ENCODE data around the gene ZNF521.

Gene ZNF521

DNA sequence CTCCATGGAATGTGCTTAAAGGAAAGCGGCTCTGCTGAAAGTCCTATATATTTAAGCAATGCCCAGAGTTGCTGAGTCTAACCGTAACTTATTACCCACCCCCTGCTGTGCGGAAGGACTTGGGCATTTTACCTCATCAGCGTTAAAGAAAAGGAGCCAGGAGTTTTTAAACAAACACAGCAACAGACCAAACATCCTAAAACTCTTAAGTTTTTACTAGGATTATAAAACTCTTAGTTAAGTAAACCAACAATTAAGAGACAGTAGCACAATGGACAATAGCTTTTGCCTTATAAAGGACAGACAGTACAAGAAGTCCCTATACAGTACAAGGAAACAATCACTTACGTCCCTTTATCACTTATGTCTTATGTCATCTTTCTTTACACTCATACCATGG lies 90.2 kb downstream of the ZNF521 start:
- H3K4me1 ChIP-seq (ENCODE audit: control insufficient read depth, insufficient read depth, low read length, poor library complexity, severe bottlenecking), result no peaks in the 10 kb centered on the region
- DNase-seq, result no peak
- H3K27ac ChIP-seq (ENCODE audit: insufficient read depth, low read length, poor library complexity, severe bottlenecking), result no peak overlapping the region
- H3K4me3 ChIP-seq (ENCODE audit: insufficient read depth, low read depth, low read length, poor library complexity, severe bottlenecking), result no peak overlapping the region
- H3K9me3 ChIP-seq (ENCODE audit: control insufficient read depth, low read length), result no peaks in the 10 kb centered on the region
- no peaks in the 10 kb centered on the region for H3K36me3 ChIP-seq (ENCODE audit: control insufficient read depth, insufficient read depth, low read length)
- H3K27me3 ChIP-seq (replicated peaks; ENCODE audit: control insufficient read depth, insufficient read depth, low read length, poor library complexity, severe bottlenecking), result no peaks in the 10 kb centered on the region

GRCh38 chr18:25256439-25256838 lies 95.5 kb downstream of the ZNF521 start:
- Histone ChIP-seq H3K4me1 (ENCODE audit: control insufficient read depth, insufficient read depth, low read length, poor library complexity, severe bottlenecking) (no peaks in the 10 kb centered on the region), H3K27ac (ENCODE audit: insufficient read depth, low read length, poor library complexity, severe bottlenecking) (no peak overlapping the region), H3K27me3 (replicated peaks; ENCODE audit: control insufficient read depth, insufficient read depth, low read length, poor library complexity, severe bottlenecking) (no peaks in the 10 kb centered on the region), H3K9me3 (ENCODE audit: control insufficient read depth, low read length) (no peaks in the 10 kb centered on the region), H3K4me3 (ENCODE audit: insufficient read depth, low read depth, low read length, poor library complexity, severe bottlenecking) (no peak overlapping the region), H3K36me3 (ENCODE audit: control insufficient read depth, insufficient read depth, low read length) (no peaks in the 10 kb centered on the region)
- DNase-seq, result no peak

GRCh38 chr18:25253779-25254178 lies 98.2 kb downstream of the ZNF521 start:
- H3K4me1 ChIP-seq (ENCODE audit: control insufficient read depth, insufficient read depth, low read length, poor library complexity, severe bottlenecking), result no peaks in the 10 kb centered on the region
- DNase-seq, result no peak
- no peaks in the 10 kb centered on the region for H3K27me3 ChIP-seq (replicated peaks; ENCODE audit: control insufficient read depth, insufficient read depth, low read length, poor library complexity, severe bottlenecking)
- H3K9me3 ChIP-seq (ENCODE audit: control insufficient read depth, low read length), result no peaks in the 10 kb centered on the region
- no peak overlapping the region for H3K27ac ChIP-seq (ENCODE audit: insufficient read depth, low read length, poor library complexity, severe bottlenecking)
- H3K4me3 ChIP-seq (ENCODE audit: insufficient read depth, low read depth, low read length, poor library complexity, severe bottlenecking), result no peak overlapping the region
- no peaks in the 10 kb centered on the region for H3K36me3 ChIP-seq (ENCODE audit: control insufficient read depth, insufficient read depth, low read length)

DNA sequence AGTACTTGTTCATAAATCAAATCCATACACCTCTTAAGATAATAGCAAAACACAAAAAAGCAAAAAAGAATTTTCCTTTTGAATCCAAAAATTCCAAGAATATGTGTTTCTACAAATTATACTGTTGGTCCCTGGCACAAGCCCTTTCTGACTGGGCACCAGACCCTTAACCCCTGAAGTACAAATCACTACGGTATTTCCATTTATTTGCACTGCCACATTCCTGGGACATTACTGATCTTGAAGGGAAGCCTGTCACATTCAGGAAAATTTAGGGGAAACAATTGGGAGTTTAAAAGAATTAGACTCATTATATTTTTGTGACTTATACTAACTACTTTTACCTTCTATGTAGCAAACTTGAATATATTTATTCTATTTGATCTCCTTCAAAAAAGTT lies 98.8 kb downstream of the ZNF521 start:
- Histone ChIP-seq H3K9me3 (ENCODE audit: control insufficient read depth, low read length) (no peaks in the 10 kb centered on the region), H3K27me3 (replicated peaks; ENCODE audit: control insufficient read depth, insufficient read depth, low read length, poor library complexity, severe bottlenecking) (no peaks in the 10 kb centered on the region), H3K4me1 (ENCODE audit: control insufficient read depth, insufficient read depth, low read length, poor library complexity, severe bottlenecking) (no peaks in the 10 kb centered on the region), H3K36me3 (ENCODE audit: control insufficient read depth, insufficient read depth, low read length) (no peaks in the 10 kb centered on the region), H3K4me3 (ENCODE audit: insufficient read depth, low read depth, low read length, poor library complexity, severe bottlenecking) (no peak overlapping the region), H3K27ac (ENCODE audit: insufficient read depth, low read length, poor library complexity, severe bottlenecking) (no peak overlapping the region)
- no peak for DNase-seq

GRCh38 chr18:25251068-25251467 lies 100.9 kb downstream of the ZNF521 start:
- H3K9me3 ChIP-seq (ENCODE audit: control insufficient read depth, low read length), result no peaks in the 10 kb centered on the region
- no peaks in the 10 kb centered on the region for H3K4me1 ChIP-seq (ENCODE audit: control insufficient read depth, insufficient read depth, low read length, poor library complexity, severe bottlenecking)
- H3K27ac ChIP-seq (ENCODE audit: insufficient read depth, low read length, poor library complexity, severe bottlenecking), result no peak overlapping the region
- H3K27me3 ChIP-seq (replicated peaks; ENCODE audit: control insufficient read depth, insufficient read depth, low read length, poor library complexity, severe bottlenecking), result no peaks in the 10 kb centered on the region
- no peak for DNase-seq
- H3K4me3 ChIP-seq (ENCODE audit: insufficient read depth, low read depth, low read length, poor library complexity, severe bottlenecking), result no peak overlapping the region
- no peaks in the 10 kb centered on the region for H3K36me3 ChIP-seq (ENCODE audit: control insufficient read depth, insufficient read depth, low read length)

GRCh38 chr18:25250474-25250851 lies 101.5 kb downstream of the ZNF521 start:
- Histone ChIP-seq H3K4me1 (ENCODE audit: control insufficient read depth, insufficient read depth, low read length, poor library complexity, severe bottlenecking) (no peaks in the 10 kb centered on the region), H3K4me3 (ENCODE audit: insufficient read depth, low read depth, low read length, poor library complexity, severe bottlenecking) (no peak overlapping the region), H3K9me3 (ENCODE audit: control insufficient read depth, low read length) (no peaks in the 10 kb centered on the region), H3K27ac (ENCODE audit: insufficient read depth, low read length, poor library complexity, severe bottlenecking) (no peak overlapping the region), H3K27me3 (replicated peaks; ENCODE audit: control insufficient read depth, insufficient read depth, low read length, poor library complexity, severe bottlenecking) (no peaks in the 10 kb centered on the region), H3K36me3 (ENCODE audit: control insufficient read depth, insufficient read depth, low read length) (no peaks in the 10 kb centered on the region)
- no peak for DNase-seq

DNA sequence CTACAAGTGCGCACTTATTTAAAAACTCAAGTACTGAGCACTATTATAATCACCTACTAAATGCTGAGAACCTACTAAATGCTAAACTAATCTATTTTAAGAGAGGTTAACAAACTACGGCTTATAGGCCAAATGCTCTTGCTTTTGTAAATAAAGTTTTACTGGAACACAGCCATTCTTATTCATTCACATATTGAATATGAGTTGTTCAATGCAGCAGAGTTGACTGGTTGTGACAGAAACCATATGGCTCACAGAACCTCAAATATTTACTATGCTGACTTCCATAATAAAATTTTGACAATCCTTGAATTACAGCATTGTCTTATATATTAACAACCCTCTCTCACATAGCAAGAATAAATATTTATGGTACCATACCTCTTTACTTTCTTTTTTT lies 103.2 kb downstream of the ZNF521 start:
- Histone ChIP-seq H3K27ac (ENCODE audit: insufficient read depth, low read length, poor library complexity, severe bottlenecking) (no peak overlapping the region), H3K27me3 (replicated peaks; ENCODE audit: control insufficient read depth, insufficient read depth, low read length, poor library complexity, severe bottlenecking) (no peaks in the 10 kb centered on the region), H3K36me3 (ENCODE audit: control insufficient read depth, insufficient read depth, low read length) (no peaks in the 10 kb centered on the region), H3K4me3 (ENCODE audit: insufficient read depth, low read depth, low read length, poor library complexity, severe bottlenecking) (no peak overlapping the region), H3K4me1 (ENCODE audit: control insufficient read depth, insufficient read depth, low read length, poor library complexity, severe bottlenecking) (no peaks in the 10 kb centered on the region), H3K9me3 (ENCODE audit: control insufficient read depth, low read length) (no peaks in the 10 kb centered on the region)
- no peak for DNase-seq

DNA sequence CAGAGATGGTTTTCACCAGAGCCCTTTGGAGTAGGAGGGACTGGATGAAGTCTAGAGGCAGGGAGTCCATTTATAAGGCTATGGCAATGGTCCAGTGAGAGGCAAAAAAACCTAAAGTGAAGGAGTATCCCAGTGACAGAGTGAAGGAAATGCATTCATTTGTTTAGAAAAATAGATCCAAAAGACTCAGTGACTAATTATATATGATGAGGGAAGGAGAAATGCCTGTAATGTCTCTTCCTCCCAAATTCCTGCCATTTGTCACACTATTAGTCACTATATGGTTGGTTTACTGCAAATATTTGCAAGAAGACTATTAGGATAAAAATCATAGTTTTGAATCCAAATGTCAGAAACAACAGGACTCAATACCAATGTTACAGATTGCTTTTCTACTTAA lies 104.2 kb downstream of the ZNF521 start:
- no peak overlapping the region for H3K27ac ChIP-seq (ENCODE audit: insufficient read depth, low read length, poor library complexity, severe bottlenecking)

DNA sequence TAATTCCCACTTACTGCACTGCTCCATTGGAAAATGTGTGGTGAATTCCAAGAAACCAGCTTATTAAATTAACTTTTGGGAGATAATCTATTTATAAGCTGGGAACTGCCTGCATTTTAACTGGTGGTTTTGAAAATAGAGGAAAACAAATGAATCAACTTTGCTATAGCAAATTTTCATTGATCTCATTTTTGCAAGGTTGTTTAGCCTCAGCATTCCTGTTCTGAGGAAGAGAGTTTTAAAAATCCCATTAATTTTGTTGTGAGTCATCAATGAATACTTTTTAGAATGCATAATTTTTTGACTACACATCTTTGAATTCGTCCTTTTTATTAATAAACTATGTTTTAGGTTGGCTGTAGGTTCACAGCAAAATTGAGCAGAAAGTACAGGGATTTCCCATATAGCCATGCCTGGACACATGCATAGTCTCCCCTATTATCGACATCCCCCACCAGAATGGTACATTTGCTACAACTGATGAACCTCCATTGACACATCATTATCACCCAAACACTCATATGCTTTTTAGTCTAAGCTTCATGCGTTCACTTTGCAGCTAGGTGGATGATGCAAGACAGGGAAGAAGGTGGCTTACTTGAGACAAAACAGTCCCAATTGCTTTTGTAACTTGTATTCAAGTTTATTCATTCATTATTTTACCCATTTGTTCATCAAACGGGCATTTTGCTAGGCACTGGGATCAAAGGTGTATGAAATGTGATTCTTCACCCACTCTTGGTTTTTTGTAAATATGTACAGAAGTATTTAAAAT lies 106.9 kb downstream of the ZNF521 start:
- Histone ChIP-seq H3K27ac (ENCODE audit: insufficient read depth, low read length, poor library complexity, severe bottlenecking) (no peak overlapping the region), H3K27me3 (replicated peaks; ENCODE audit: control insufficient read depth, insufficient read depth, low read length, poor library complexity, severe bottlenecking) (no peaks in the 10 kb centered on the region), H3K9me3 (ENCODE audit: control insufficient read depth, low read length) (no peaks in the 10 kb centered on the region), H3K36me3 (ENCODE audit: control insufficient read depth, insufficient read depth, low read length) (no peaks in the 10 kb centered on the region), H3K4me1 (ENCODE audit: control insufficient read depth, insufficient read depth, low read length, poor library complexity, severe bottlenecking) (no peaks in the 10 kb centered on the region), H3K4me3 (ENCODE audit: insufficient read depth, low read depth, low read length, poor library complexity, severe bottlenecking) (no peak overlapping the region)
- DNase-seq, result no peak

More for the DNA sequence above, 104.2 kb downstream of the ZNF521 start:
- H3K27me3 ChIP-seq (replicated peaks; ENCODE audit: control insufficient read depth, insufficient read depth, low read length, poor library complexity, severe bottlenecking), result no peaks in the 10 kb centered on the region
- H3K9me3 ChIP-seq (ENCODE audit: control insufficient read depth, low read length), result no peaks in the 10 kb centered on the region
- no peak overlapping the region for H3K4me3 ChIP-seq (ENCODE audit: insufficient read depth, low read depth, low read length, poor library complexity, severe bottlenecking)
- no peaks in the 10 kb centered on the region for H3K36me3 ChIP-seq (ENCODE audit: control insufficient read depth, insufficient read depth, low read length)
- no peak for DNase-seq
- H3K4me1 ChIP-seq (ENCODE audit: control insufficient read depth, insufficient read depth, low read length, poor library complexity, severe bottlenecking), result no peaks in the 10 kb centered on the region

DNA sequence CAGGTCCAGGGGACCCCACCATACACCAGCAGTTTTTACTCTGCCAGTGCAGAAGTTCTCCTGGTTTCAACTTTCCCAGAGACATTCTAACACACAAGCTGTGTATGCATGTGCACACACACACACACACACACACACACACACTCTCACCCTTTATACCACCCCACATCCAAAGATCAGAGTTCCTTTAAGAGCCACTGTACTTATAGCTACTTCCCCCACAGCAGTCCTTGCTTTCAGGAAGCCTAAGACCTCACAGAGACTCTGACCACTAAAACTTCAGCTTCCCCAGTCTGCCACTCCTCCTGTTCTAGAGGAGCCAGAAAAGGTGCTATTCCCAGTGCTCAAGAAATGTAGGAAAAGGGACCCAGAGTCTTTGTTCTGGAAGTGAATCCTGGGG lies 107.8 kb downstream of the ZNF521 start:
- DNase-seq, result no peak
- Histone ChIP-seq H3K36me3 (ENCODE audit: control insufficient read depth, insufficient read depth, low read length) (no peaks in the 10 kb centered on the region), H3K27ac (ENCODE audit: insufficient read depth, low read length, poor library complexity, severe bottlenecking) (no peak overlapping the region), H3K27me3 (replicated peaks; ENCODE audit: control insufficient read depth, insufficient read depth, low read length, poor library complexity, severe bottlenecking) (no peaks in the 10 kb centered on the region), H3K9me3 (ENCODE audit: control insufficient read depth, low read length) (no peaks in the 10 kb centered on the region), H3K4me1 (ENCODE audit: control insufficient read depth, insufficient read depth, low read length, poor library complexity, severe bottlenecking) (no peaks in the 10 kb centered on the region), H3K4me3 (ENCODE audit: insufficient read depth, low read depth, low read length, poor library complexity, severe bottlenecking) (no peak overlapping the region)

Measured in effector memory CD4-positive, alpha-beta T cell (primary cell).